Measurements from ENCODE around the gene CDH23.
A peak's percentile ranks its signal among the peaks of the same experiment; 100 is the strongest.

The CDH23 gene

DNA sequence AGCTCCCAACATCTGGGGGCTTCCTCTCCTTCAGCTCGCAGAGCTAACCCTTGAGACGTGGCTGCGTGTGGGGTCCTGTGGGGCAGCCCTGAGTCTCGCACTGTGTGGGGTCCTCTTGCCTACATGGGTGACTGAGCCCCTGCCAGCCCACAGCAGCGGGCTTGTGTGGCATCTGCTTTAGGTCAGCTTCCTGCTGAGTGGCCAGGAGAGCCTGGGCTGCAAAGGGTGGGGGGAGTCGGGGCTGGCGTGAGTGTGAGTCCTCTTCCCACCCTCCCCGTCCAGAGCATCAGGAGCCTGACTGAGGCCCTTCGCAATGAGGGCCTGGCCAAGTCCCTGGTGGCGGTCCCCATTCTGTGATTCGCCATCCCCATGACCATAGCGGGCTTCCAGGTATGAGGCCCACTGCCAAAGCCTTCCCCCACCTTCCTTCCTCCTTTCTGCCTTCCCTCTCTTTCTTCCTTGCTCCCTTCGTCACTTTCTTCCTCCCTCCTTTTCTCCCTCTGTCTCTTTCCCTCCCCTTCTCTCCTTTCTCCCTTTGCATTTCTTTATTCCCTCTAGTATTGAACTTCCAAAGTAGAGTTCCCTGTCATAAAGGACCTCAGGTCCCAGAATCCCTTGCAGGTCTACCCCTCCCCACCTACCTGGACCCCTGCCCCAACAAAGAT is 85.2 kb downstream of the CDH23 start:
- H3K4me3 ChIP-seq (ENCODE audit: low read depth, low read length), result no peak overlapping the region
- TF ChIP-seq, protein P1, sequence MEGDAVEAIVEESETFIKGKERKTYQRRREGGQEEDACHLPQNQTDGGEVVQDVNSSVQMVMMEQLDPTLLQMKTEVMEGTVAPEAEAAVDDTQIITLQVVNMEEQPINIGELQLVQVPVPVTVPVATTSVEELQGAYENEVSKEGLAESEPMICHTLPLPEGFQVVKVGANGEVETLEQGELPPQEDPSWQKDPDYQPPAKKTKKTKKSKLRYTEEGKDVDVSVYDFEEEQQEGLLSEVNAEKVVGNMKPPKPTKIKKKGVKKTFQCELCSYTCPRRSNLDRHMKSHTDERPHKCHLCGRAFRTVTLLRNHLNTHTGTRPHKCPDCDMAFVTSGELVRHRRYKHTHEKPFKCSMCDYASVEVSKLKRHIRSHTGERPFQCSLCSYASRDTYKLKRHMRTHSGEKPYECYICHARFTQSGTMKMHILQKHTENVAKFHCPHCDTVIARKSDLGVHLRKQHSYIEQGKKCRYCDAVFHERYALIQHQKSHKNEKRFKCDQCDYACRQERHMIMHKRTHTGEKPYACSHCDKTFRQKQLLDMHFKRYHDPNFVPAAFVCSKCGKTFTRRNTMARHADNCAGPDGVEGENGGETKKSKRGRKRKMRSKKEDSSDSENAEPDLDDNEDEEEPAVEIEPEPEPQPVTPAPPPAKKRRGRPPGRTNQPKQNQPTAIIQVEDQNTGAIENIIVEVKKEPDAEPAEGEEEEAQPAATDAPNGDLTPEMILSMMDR (IDR thresholded peaks at IDR 0.05; ENCODE audit: borderline replicate concordance, insufficient read depth, low read depth, low read length), result no peak

DNA sequence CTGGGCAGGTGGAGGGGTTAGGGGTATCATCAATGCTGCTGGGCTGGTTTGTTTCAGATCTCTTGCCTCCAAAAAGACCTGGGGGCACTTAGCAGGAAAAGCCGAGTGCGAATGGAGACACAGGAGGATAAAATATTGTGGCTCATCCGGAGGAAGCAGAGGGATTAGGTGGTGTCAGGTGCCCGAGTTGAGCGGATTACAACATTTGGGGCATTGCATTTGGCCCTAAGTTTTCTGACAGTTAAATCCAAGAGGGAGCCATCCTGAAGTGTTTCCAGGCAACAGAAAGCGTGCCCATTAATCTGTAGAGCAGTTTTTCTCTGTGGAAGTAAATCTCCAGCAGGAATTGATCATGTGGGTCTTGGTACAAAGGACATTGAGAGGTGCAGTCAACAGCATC is 85.9 kb downstream of the CDH23 start:
- TF ChIP-seq, protein P1 (IDR thresholded peaks at IDR 0.05; ENCODE audit: borderline replicate concordance, insufficient read depth, low read depth, low read length), result no peak
- H3K4me3 ChIP-seq (ENCODE audit: low read depth, low read length), result no peak overlapping the region

DNA sequence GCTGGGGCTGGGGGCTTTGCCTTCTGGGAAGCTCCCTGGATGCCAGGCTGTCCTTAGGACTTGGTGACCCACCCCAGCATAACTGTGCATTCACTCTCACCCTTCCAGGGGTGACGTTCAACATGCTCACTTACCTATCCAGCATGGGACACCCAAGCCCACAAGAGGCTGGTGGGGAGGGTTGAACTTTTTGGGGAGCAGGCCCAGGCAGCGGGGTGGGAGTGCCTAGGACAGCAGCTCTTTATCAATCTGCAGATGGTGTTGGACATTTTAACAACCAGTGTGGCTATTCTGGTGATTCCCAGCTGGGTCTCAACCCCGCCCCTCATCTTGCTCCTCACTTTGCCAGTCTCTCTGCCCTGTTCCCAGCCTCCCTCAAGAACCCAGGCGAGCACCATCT is 86.4 kb downstream of the CDH23 start:
- TF ChIP-seq, protein P1 (IDR thresholded peaks at IDR 0.05; ENCODE audit: borderline replicate concordance, insufficient read depth, low read depth, low read length), result no peak

DNA sequence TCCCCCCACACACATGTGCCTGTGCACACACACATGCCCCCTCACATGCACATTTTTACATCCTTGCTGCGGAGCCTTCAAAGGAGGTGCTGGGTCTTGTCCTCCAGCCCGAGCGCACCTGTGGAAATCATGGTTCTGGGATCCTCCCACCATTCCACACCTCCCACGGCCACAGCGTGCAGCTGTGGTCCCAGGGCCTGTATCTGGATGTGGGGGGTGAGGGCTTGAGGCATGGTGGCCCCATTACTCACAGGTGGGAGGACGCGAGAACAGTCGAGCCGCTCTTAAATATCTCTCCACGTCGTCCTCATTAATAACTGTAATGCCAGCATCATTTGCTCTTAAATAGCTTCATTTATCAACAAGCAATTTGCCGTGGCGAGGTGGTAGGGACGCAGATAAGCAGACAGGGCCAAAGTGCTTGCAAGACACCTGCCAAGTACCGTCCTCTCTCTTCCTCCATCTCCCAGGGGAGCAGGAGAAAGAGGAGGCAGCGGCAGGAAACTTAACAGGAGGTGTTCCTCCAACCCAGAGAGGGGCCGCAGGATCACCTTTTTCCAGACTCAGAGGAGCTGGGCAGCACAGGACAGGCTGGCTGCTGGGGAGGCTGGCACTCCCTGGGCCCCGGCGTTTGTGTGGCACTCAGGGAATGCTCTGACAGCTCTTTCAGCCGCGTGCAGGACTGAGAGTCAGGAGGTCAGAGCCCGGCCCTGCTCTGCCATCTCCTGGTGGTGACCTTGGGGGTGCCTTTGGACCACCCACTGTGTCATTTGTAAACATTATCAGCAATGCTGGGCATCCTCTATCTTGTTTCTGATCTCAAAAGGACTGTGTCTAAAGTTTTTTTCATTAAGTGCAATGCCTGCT is 87.4 kb downstream of the CDH23 start:
- TF ChIP-seq, protein P1 (IDR thresholded peaks at IDR 0.05; ENCODE audit: borderline replicate concordance, insufficient read depth, low read depth, low read length), result no peak
- H3K4me3 ChIP-seq (ENCODE audit: low read depth, low read length), result no peak overlapping the region

More for the DNA sequence above, 86.4 kb downstream of the CDH23 start:
- H3K4me3 ChIP-seq (ENCODE audit: low read depth, low read length), result no peak overlapping the region

DNA sequence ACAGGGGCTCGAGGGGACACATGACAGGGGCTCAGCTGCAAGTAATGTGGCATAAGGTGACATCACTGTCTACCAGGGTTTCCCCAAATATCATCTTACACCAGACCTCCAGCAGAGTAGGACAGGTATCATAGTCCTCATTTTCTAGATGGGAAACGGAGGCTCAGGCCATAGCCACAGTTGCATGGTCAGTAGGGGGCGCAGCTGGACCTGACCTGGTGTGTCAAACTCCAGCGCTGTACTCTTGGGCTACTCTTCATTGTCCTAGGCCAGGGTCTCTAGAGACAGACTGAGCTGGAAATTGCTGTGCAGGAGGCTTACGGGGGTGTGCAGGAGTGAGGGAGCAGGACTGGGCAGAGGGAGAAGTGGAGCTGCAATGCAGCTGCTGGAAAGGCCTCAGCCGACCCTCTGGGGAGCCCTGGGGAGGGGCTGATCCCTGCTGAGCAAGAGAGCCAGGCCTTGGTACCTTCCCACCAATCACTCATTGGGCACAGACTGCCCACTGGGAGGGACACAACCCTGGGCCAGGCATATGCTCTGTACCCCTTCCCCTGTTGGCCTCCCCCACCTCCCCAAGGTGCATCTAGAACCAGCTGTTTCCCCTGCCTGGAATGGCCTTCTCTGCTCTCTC is 89.9 kb downstream of the CDH23 start:
- no peak overlapping the region for H3K4me3 ChIP-seq (ENCODE audit: low read depth, low read length)
- TF ChIP-seq, protein P1 (IDR thresholded peaks at IDR 0.05; ENCODE audit: borderline replicate concordance, insufficient read depth, low read depth, low read length), result peak; percentile 73

DNA sequence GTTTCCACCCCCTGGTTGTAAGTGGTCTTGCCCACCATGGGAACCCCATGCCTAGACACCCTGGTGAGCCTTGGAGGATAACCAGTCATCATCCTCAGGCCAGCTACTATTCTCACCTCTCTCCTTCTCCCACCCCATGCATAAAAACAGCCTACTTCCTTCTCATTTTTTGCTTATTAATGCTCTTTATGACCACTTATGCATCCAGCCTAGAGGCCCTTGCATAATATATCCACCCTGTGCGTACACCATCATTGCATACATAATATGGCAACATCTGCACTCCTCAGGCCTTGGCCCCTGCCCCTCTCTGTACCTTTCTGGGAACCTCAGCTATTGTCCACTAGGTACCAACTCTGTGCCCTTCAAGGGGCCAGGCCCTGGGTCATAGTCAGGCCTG is 91.0 kb downstream of the CDH23 start:
- no peak overlapping the region for H3K4me3 ChIP-seq (ENCODE audit: low read depth, low read length)
- TF ChIP-seq, protein P1 (IDR thresholded peaks at IDR 0.05; ENCODE audit: borderline replicate concordance, insufficient read depth, low read depth, low read length), result no peak

All from GM12875 (cell line).